Aorta (tissue), 5 donors: ENCODE measurements around the gene PAFAH1B1. TPM values are rescaled to one million over a fixed set of nuclear protein-coding genes. Genes with fewer than 3 reads are reported as not detected.

Source experiments
- ATAC-seq: fragments of 200-7000 bp; cut with Tn5 transposase; one replicate; pipeline ENCODE4 v1.9.1; 2022; ENCODE audit warnings: moderate library complexity; ENCODE audit not compliant: low FRiP score
- DNase-seq, 2 donors: peaks; one replicate each; pipeline ENCODE4 v3.0.0-alpha.2; 2020
- H3K27ac ChIP-seq, 2 donors: one replicate each; pipeline ENCODE4 v1.5.1; 2013; ENCODE audit warnings: low read length in 2 of 2, mild to moderate bottlenecking in 2 of 2, moderate library complexity in 2 of 2, control low read depth in 1 of 2, inconsistent platforms in 1 of 2, low read depth in 1 of 2
- H3K27me3 ChIP-seq, 2 donors: one replicate each; pipeline ENCODE4 v1.6.1; 2013; ENCODE audit warnings: control low read depth in 1 of 2, low read length in 1 of 2, mild to moderate bottlenecking in 1 of 2, moderate library complexity in 1 of 2; ENCODE audit not compliant: insufficient read depth in 2 of 2, control insufficient read depth in 1 of 2
- H3K36me3 ChIP-seq, 2 donors: one replicate each; pipeline ENCODE4 v1.6.1; 2013; ENCODE audit warnings: control low read depth in 1 of 2, low read length in 1 of 2, mild to moderate bottlenecking in 1 of 2; ENCODE audit not compliant: insufficient read depth in 2 of 2, control insufficient read depth in 1 of 2
- H3K4me1 ChIP-seq, 2 donors: one replicate each; pipeline ENCODE4 v1.6.1; 2013; ENCODE audit warnings: low read length in 2 of 2, control low read depth in 1 of 2, mild to moderate bottlenecking in 1 of 2, moderate library complexity in 1 of 2; ENCODE audit not compliant: insufficient read depth in 2 of 2, control insufficient read depth in 1 of 2
- H3K4me3 ChIP-seq, 2 donors: one replicate each; pipeline ENCODE4 v1.5.1; 2013; ENCODE audit warnings: low read length in 2 of 2, control low read depth in 1 of 2, mild to moderate bottlenecking in 1 of 2
- H3K9me3 ChIP-seq: one replicate; pipeline ENCODE4 v1.6.1; 2013; ENCODE audit warnings: mild to moderate bottlenecking, low read length; ENCODE audit not compliant: control insufficient read depth
- WGBS, 2 donors: extraction: QIAGEN DNeasy Blood & Tissue Kit; methylation state at CpG; one replicate each; pipeline ENCODE4 v1.1.7; 2013; 5-methylcytosine and 5-hydroxymethylcytosine counted together
- intact Hi-C, 2 donors: fragments of 100-400 bp; cut with DNase I; formaldehyde crosslinking; loops; one replicate each; pipeline versions ENCODE4 v1.14.2 to v1.15.0; 2022
- polyA plus RNA-seq, 2 donors: library from polyadenylated mRNA; stranded (reverse); fragments of 200-250 nt; gene quantifications; one replicate each; pipeline ENCODE4 v1.2.3, GENCODE V29; 2013
- total RNA-seq, 2 donors: library from RNA; stranded (reverse); fragmentation: NEBNext Ultra II Directional; extraction: Animal tissue kit (Norgen Biotek cat#: 25700); gene quantifications; one replicate each; pipeline ENCODE4 v1.2.1, GENCODE V29; 2021
- donor health status: healthy with polysubstance abuse.
- donor health status: Bipolar disorder and iron deficiency.
- donor health status: DM: no; HTN: no; CAD: no.
- donor health status: DM: no; HTN: no; CAD: no.
- donor health status: DM: yes; HTN: yes; CAD: no.

Gene PAFAH1B1
- total and polyA plus RNA-seq, 4 donors, result 47.0 to 176 (median 111) TPM

DNA sequence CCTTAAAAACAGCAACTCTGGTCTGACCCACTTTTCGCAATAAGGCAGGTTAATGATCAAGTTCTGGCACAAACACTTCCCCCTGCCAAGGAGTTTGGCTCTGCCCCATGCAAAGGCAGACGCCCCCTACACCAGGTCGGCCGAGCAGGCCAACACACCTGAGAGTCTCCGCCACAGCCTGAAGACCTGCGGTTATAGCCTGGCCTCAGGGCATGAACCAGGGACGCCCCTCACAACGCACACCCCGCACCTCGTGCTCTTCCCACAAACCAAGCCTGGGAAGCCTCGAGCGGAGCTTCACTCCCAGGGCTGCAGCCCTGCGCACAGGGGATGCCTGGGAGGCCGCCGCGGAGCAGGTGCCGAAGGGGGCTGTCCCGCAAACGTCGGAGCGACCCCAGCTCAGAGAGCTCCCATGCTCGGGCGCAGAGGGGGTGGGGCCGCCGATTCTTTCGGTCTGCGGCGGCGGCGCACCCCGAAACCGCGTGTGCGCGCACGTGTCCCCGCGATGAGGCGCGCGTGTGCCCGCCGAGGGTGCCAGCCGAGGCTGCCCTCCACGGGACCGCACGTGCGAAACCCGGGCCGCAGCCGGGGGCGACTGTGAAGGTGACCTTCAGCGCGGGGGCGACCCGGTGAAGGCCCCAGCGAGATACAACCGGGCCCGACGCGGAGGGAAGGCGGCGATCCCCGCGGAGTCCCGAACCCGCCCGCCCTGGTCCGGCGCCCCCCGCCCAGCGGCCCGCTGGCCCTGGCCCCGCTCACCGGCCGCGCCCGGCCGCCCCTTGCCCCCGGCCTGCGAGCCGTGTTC, 117.6 kb downstream of the PAFAH1B1 start:
- ATAC-seq (no peak), DNase-seq (peak in 1 of 2 donors; percentile 52)
- Histone ChIP-seq H3K27me3 (no peaks in the 10 kb centered on the region), H3K4me3 (peak overlapping the region; percentile 67 to 82), H3K27ac (no peak overlapping the region), H3K4me1 (peaks cover 0 to 2% of the 10 kb centered on the region in 2 donors), H3K9me3 (no peaks in the 10 kb centered on the region), H3K36me3 (no peaks in the 10 kb centered on the region)
- WGBS, 2 donors, result 1% methylated on average over 58 to 82 of the region's 82 CpGs
- intact Hi-C loops, result loop anchor here in 1 of 2 donors (5.0 kb wide), 1 partner anchor 199 kb away; the partner anchor contains the start of gene METTL16

DNA sequence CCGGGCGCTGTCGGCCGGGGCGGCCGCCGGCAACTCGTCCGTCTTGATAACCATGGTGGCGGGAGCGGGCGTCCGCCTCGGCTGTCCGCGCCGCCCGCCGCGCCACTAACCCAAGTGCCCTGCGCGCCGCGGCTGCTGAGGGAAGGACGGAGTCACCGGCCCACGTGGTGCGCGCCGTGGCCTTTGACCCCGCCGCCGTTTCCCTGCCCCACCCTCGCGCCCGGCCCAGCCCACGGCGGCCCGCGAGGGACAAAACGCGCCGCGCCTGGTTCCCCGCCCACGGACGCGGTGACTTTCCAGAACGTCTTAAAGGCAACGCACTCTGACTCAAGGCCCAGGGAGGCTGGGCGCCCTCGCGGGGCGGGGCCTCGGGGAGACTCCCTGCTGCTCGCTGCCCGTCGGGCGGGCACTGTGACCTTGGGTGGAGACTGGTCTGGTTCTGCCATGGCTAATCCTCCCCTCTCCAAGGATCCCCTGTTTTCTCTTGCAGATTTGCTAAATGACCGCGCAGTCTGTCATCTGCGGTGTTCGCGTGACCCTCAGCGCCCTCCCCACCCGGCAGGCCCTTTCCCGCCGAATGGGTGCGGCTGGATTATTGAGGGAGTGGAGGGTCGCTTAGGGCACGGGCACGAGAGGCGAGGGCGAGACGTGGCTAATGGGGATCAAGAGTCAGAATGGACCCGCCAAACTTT, 118.3 kb downstream of the PAFAH1B1 start, which contains the start of gene CLUH:
Gene CLUH, minus strand, starts transcription at position 157 of the 692 bp plus-strand sequence. Its CDS starts 103 bp downstream, at position 54.
- Histone ChIP-seq H3K36me3 (no peaks in the 10 kb centered on the region), H3K4me3 (peak within 1 kb of the TSS; percentile 67 to 82), H3K27ac (no peak within 1 kb of the TSS), H3K9me3 (no peaks in the 10 kb centered on the region), H3K27me3 (no peaks in the 10 kb centered on the region), H3K4me1 (peaks cover 0 to 2% of the 10 kb centered on the region in 2 donors)
- intact Hi-C loops, result loop anchor here in 1 of 2 donors (5.0 kb wide), 1 partner anchor 199 kb away; the partner anchor contains the start of gene METTL16
- ATAC-seq (peak; percentile 95), DNase-seq (peak; percentile 98 to 99)
- WGBS, 2 donors, result 1 to 3% methylated on average over 49 to 76 of the region's 76 CpGs

DNA sequence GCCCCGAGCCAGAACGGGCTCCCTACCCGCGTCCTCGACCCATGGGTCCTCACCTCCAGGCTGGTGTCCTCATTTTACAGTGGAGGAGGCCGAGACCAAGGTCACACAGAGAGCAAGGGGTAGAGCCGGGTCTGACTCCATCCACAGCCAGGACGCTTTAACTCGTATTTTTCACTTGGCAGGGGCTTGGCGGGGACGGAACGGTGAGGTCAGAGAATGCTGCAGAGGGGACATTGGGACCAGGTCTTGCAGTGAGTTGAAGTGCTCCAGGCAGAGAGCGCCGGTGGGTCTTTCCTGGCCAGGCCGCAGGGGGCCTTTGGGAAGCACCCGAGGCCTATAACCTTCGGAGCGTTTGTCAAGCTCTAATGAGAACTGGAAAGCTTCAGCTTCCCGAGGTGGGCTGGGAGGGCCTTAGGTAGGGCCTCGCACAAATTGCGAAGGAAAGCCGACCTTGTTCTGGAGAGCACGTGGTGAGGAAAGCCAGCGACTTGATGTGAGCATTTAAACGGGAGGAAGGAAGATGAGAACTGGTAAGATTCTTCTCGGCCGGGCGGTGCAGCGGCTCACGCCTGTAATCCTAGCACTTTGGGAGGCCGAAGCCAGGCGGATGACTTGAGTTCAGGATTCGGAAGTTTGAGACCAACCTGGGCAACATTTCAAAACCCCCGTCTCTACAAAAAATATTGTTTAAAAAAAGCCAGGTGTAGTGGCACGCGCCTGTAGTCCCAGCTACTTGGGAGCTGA, 119.0 kb downstream of the PAFAH1B1 start:
- no peaks in the 10 kb centered on the region for H3K36me3 ChIP-seq
- H3K4me3 ChIP-seq, result peak overlapping the region; percentile 11 to 24
- intact Hi-C loops, result loop anchor here in 1 of 2 donors (5.0 kb wide), 1 partner anchor 200 kb away; the partner anchor contains the start of gene METTL16
- H3K9me3 ChIP-seq, result no peaks in the 10 kb centered on the region
- H3K27me3 ChIP-seq, result no peaks in the 10 kb centered on the region
- 55 to 62% methylated on average over 36 of the region's 36 CpGs for WGBS, 2 donors
- H3K27ac ChIP-seq, result no peak overlapping the region
- no peak for ATAC-seq
- DNase-seq, result peak in 1 of 2 donors; percentile 45
- H3K4me1 ChIP-seq, result peaks cover 0 to 2% of the 10 kb centered on the region in 2 donors

DNA sequence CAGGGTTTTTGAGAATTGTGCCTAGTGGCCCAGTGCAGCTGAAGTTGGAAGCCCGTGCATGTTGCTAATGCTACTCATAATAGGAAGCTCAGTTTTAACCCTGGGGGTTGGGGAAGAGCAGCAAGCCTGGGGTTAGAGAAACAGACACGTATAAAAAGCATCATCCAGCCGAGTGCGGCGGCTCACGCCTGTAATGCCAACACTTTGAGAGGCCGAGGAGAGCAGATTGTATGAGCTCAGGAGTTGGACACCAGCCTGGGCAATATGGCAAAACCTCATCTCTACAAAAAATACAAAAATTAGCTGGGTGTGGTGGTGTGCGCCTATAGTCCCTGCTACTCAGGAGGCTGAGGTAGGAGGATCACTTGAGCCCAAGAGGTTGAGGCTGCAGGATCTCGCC, 120.4 kb downstream of the PAFAH1B1 start:
- no peak for ATAC-seq
- H3K36me3 ChIP-seq, result no peaks in the 10 kb centered on the region
- 87 to 88% methylated on average over 9 of the region's 9 CpGs for WGBS, 2 donors
- no peak overlapping the region for H3K27ac ChIP-seq
- DNase-seq, result no peak
- H3K4me1 ChIP-seq, result peaks cover 0 to 2% of the 10 kb centered on the region in 2 donors
- no peak overlapping the region for H3K4me3 ChIP-seq
- H3K27me3 ChIP-seq, result no peaks in the 10 kb centered on the region
- H3K9me3 ChIP-seq, result no peaks in the 10 kb centered on the region
- intact Hi-C loops, result loop anchor here in 1 of 2 donors (5.0 kb wide), 1 partner anchor 202 kb away; the partner anchor contains the start of gene METTL16

DNA sequence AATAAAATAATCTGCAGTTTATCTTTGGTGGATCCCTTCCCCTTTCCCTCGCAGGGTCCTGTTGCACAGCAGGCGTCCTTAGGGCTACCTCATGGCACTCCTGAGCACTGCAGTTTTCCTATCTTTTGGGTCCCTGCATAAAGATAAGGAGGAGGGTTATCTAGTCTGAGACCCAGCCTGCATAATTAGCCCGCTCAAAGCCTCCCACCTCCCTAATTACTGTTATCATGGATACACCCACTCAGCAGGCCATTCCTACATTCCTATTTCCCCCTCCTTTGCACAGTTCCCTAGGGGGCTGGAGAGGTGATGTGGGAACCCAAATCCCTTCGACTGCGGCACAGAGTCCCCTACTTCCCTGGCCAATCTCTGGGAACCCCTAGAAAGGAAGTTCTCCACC, 123.2 kb downstream of the PAFAH1B1 start:
- DNase-seq (no peak), ATAC-seq (no peak)
- intact Hi-C loops, result no loop called here
- Histone ChIP-seq H3K27me3 (no peaks in the 10 kb centered on the region), H3K27ac (no peak overlapping the region), H3K4me1 (no peaks in the 10 kb centered on the region), H3K9me3 (no peaks in the 10 kb centered on the region), H3K36me3 (no peaks in the 10 kb centered on the region), H3K4me3 (no peak overlapping the region)
- 79 to 85% methylated on average over 5 of the region's 5 CpGs for WGBS, 2 donors

DNA sequence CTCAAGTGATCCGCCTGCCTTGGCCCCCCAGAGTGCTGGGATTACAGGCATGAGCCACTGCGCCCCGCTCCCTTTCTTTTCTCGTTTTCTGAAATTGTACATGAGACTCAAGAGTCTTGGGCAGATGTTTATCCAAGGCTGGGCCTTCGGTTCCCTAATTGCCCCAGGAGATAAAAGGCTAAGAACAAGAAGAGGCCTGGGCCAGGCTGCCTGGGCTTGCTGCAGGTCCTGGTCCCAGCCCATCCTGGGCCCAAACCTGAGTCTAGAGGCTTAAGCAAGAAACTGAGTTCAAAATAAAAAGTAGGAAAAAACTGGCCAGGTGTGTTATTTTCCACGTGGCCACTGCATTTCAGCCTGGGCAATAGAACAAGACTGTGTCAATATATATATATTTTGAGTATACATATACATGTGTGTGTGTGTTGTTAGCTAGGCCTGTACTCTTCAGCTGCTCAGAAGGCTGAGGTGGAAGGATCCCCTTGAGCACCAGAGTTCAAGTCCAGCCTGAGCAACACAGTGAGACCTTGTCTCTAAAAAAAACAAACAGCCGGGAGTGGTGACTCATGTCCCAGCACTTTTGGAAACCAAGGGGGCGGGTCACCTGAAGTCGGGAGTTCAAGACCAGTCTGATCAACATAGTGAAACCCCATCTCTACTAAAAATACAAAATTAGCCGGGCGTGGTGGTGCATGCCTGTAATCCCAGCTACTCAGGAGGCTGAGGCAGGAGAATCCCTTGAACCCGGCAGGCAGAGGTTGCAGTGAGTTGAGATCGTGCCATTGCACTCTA, 124.9 kb downstream of the PAFAH1B1 start:
- 77 to 78% methylated on average over 13 of the region's 13 CpGs for WGBS, 2 donors
- intact Hi-C loops, result no loop called here
- H3K9me3 ChIP-seq, result no peaks in the 10 kb centered on the region
- no peaks in the 10 kb centered on the region for H3K36me3 ChIP-seq
- no peak overlapping the region for H3K4me3 ChIP-seq
- no peak overlapping the region for H3K27ac ChIP-seq
- no peaks in the 10 kb centered on the region for H3K27me3 ChIP-seq
- no peak for DNase-seq
- no peaks in the 10 kb centered on the region for H3K4me1 ChIP-seq
- ATAC-seq, result no peak

DNA sequence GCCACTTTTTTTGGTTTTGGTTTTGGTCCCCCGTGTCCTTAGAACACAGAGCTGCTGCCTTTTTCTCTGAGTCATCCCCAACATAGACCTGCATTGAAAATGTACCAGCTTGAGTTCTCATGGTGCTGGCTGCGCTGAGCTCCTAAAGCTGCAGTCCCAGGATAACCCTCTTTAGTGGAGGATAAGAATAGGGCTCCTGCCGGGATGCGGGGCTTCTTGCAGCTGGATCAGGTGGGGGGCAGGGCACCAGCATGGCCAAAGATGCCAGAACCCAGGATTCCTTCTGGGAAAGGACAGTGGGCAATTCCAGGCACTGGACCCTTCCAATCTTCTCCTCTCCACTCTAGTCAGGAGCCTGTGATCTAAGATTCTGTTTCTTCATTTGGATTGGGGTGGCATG, 126.4 kb downstream of the PAFAH1B1 start:
- Histone ChIP-seq H3K27me3 (no peaks in the 10 kb centered on the region), H3K4me3 (no peak overlapping the region), H3K4me1 (no peaks in the 10 kb centered on the region), H3K9me3 (no peaks in the 10 kb centered on the region), H3K27ac (no peak overlapping the region), H3K36me3 (no peaks in the 10 kb centered on the region)
- WGBS, 2 donors, result 66 to 69% methylated on average over 4 of the region's 4 CpGs
- ATAC-seq, result no peak
- intact Hi-C loops, result no loop called here
- no peak for DNase-seq

DNA sequence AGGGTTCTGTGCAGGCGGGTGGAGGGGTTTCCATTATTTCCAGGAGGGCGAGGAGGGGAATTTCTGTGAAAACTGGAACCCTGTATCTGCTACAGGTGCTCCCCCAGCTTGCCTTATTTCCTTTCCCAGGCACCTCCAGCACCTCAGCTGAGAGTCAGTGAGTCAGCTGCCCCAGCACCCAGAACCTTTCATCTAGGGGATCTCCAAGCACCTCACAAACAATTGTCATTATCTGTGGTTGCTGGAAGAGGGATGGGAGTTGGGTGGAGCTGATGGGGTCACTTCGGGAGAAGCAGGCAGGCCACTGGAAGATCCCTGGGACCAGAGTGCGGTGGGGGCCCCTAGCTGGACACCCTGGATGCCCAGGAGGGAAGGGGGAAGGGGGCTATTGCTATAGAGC, 128.1 kb downstream of the PAFAH1B1 start:
- intact Hi-C loops, result no loop called here
- Histone ChIP-seq H3K27me3 (no peaks in the 10 kb centered on the region), H3K9me3 (no peaks in the 10 kb centered on the region), H3K4me1 (no peaks in the 10 kb centered on the region), H3K4me3 (no peak overlapping the region), H3K27ac (no peak overlapping the region), H3K36me3 (no peaks in the 10 kb centered on the region)
- 76 to 79% methylated on average over 4 of the region's 4 CpGs for WGBS, 2 donors
- ATAC-seq (no peak), DNase-seq (no peak)
